Activated CD4-positive, alpha-beta T cell treated with anti-CD3 and anti-CD28 coated beads, Interleukin-2, amount 10 ng/mL, durations not matched to agents 7 days and 5 days (primary cell): ENCODE measurements around the gene KLF4. TPM values are rescaled to one million over a fixed set of nuclear protein-coding genes. Genes with fewer than 3 reads are reported as not detected.

Experiments used
- CTCF ChIA-PET: fragments of 350-600 bp; sonication (Branson Sonifier 250); formaldehyde crosslinking; loops from one replicate; lab custom pipeline; 2021; ENCODE audit warnings: antibody characterized with exemption; lab: Charles Lee
- POLR2A ChIA-PET: fragments of 350-600 bp; sonication (Branson Sonifier 250); formaldehyde crosslinking; loops from one replicate; lab custom pipeline; 2021; ENCODE audit warnings: antibody characterized with exemption; lab: Charles Lee
- DNase-seq: peaks from one replicate; pipeline ENCODE4 v3.0.0-alpha.2; 2020
- H3K27ac Mint-ChIP-seq: one replicate; pipeline ENCODE4 v1.8.0; 2021; ENCODE audit warnings: mild to moderate bottlenecking, moderate library complexity, mixed read lengths
- H3K27me3 Mint-ChIP-seq: one replicate; pipeline ENCODE4 v1.8.0; 2021; ENCODE audit warnings: mixed read lengths
- H3K36me3 Mint-ChIP-seq: one replicate; pipeline ENCODE4 v1.8.0; 2021; ENCODE audit warnings: low read depth, mixed read lengths
- H3K4me1 Mint-ChIP-seq: one replicate; pipeline ENCODE4 v1.8.0; 2021; ENCODE audit warnings: mixed read lengths
- H3K4me3 Mint-ChIP-seq: one replicate; pipeline ENCODE4 v1.8.0; 2021; ENCODE audit warnings: mild to moderate bottlenecking, moderate library complexity, mixed read lengths
- H3K9me3 Mint-ChIP-seq: one replicate; pipeline ENCODE4 v1.8.0; 2021; ENCODE audit warnings: mixed read lengths
- total RNA-seq, 2 experiments: library from RNA; stranded (reverse); gene quantifications; one replicate each; pipeline ENCODE4 v1.2.3, GENCODE V29; 2021

The KLF4 gene
- total RNA-seq = under 1 TPM; 0.25 to 0.42 TPM

DNA sequence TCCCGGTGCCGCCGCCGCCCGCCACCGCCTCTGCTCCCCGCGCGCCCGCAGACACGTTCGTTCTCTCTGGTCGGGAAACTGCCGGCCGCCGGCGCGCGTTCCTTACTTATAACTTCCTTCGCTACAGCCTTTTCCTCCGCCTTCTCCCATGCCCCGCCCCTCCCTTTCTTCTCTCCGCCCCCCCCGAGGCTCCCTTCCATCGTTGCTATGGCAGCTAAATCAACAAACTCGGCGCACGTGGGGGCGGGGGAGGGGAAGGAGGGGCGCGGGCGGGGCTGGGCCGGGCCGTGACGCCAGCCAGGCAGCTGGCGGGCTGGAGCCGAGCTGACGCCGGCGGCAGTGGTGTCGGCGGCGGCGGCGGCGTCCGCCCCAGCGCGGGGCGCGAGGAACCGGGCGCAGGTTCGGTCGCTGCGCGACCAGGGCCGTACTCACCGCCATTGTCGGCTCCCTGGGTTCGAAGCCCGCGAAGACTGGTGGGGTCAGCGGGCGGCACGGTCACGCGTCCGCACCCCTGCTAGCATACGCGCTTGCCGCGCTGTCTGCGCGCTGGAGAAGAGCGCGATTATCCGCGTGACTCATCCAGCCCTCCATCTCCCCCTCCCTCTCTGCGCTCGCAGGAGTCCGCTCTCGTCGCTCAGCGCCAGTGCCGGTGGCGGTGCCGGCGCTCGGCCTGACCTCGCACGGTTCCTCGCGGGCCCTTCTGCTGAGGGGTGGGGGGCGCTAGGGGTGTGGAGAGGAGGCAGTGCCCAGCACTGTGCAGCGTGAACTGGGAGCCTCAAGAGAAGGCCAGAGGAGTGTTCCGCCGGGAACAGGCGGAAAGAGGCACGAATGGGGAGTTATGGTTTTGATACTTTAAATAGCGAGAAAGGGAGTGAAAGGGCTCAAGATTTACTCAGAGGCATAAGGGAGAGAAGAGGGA is at the start of gene KLF4:
Gene KLF4, minus strand, starts transcription at position 83 of the 919 bp plus-strand sequence. CDS start 597 bp downstream, outside the sequence.
- H3K4me1 Mint-ChIP-seq = peaks cover 18% of the 10 kb centered on the region
- POLR2A ChIA-PET = no interaction called here
- peak within 1 kb of the TSS; percentile 51 for H3K4me3 Mint-ChIP-seq
- DNase-seq = peak; percentile 72
- no peaks in the 10 kb centered on the region for H3K36me3 Mint-ChIP-seq
- CTCF ChIA-PET = no interaction called here
- H3K27me3 Mint-ChIP-seq = peaks cover 62% of the 10 kb centered on the region
- H3K27ac Mint-ChIP-seq = peak within 1 kb of the TSS; percentile 33
- H3K9me3 Mint-ChIP-seq = no peaks in the 10 kb centered on the region

DNA sequence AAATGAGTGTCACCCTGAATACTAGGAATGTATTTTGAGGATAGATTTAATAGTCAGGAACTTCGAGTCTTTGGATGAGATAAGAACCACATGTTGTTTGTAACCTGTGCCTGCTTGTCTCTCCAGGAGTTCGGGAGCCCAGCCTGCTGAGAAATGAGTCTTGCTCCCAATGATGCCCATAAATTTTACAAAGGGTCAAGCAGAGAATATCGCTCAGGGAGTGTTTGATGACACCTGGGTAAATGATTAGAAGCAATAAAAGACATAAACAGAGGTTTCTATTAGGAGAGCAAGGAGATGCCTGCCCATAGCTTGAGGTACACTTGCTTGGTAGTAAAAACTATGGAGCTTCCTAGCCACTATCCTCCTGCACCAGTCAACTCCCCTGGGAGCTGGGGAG is 46.9 kb upstream of the KLF4 start:
- Mint-ChIP-seq H3K4me1 (no peaks in the 10 kb centered on the region), H3K27ac (no peak overlapping the region), H3K4me3 (no peak overlapping the region), H3K36me3 (no peaks in the 10 kb centered on the region), H3K27me3 (no peaks in the 10 kb centered on the region), H3K9me3 (no peaks in the 10 kb centered on the region)
- CTCF ChIA-PET = no interaction called here
- POLR2A ChIA-PET = no interaction called here
- DNase-seq = no peak

DNA sequence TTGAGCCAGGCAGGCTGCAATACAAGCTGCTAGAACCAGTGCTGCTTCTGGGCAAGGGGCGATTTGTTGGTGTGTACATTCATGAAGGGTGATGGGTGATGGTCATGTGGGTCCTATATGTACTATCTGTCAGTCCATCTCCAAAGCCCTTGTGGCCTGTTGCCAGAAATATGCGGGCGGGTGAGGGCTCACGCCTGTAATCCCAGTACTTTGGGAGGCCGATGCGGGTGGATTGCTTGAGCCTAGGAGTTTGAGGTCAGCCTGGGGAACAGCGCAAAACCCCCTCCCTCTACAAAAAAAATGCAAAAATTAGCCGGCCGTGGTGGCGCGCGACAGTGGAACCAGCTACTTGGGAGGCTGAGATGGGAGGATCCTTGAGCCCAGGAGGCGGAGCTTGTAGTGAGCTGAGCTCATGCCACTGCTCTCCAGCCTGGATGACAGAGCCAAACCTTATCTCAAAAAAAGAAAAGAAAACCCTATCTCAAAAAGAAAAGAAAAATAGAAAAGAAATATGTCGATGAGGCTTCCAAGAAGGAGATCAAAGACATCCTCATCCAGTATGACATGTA is 45.0 kb upstream of the KLF4 start:
- Mint-ChIP-seq H3K36me3 (no peaks in the 10 kb centered on the region), H3K9me3 (no peaks in the 10 kb centered on the region), H3K4me1 (no peaks in the 10 kb centered on the region), H3K27ac (no peak overlapping the region), H3K4me3 (no peak overlapping the region), H3K27me3 (no peaks in the 10 kb centered on the region)
- DNase-seq = no peak
- ChIA-PET CTCF (interaction anchor here (0.6 kb wide), 1 partner anchor 16 kb away, joined by 5 read pairs; no protein-coding TSS in a partner anchor), POLR2A (no interaction called here)

DNA sequence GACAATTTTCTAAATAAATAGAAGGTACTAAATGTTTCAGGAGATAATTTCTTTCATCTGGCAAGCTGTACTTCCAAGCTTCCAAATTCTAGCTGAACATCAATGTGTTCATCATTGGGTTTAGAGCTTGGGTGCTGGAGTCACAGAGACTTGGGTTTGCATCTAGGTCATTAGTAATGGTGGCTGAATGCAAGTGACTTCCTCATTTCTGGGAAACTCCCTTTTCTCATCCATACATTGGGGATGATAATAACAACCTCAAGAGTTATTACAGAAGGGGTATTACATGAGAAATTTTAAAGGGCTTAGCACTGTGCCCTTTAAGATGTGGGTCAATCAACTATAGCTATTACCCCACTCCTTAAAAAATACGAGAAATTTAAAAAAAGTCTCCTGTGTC is 41.1 kb upstream of the KLF4 start:
- Mint-ChIP-seq H3K9me3 (no peaks in the 10 kb centered on the region), H3K27me3 (no peaks in the 10 kb centered on the region), H3K27ac (no peak overlapping the region), H3K4me1 (no peaks in the 10 kb centered on the region), H3K36me3 (no peaks in the 10 kb centered on the region), H3K4me3 (no peak overlapping the region)
- no peak for DNase-seq
- CTCF ChIA-PET = interaction anchor here (0.7 kb wide), 1 partner anchor 1219 kb away, joined by 3 read pairs; no protein-coding TSS in a partner anchor
- POLR2A ChIA-PET = no interaction called here

DNA sequence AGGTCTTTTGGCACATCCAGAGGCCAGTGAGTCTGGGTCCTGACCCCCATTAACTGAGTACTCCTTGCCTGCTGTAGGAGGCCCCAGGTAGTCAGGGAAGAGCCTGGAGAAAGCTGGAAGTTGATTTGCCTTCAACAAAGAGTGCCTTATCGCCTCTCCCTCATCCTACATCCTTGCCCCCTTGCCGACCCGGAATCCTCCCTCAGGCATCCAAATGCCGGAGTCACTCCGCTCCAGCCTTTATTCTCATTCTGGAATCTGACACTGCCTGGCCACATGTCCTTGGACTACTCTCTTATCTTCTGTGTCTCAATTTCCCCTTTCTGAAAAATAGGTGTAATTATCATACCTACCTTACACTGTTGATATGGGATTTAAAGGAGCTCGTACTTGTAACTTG is 39.1 kb upstream of the KLF4 start:
- H3K27me3 Mint-ChIP-seq = no peaks in the 10 kb centered on the region
- ChIA-PET CTCF (no interaction called here), POLR2A (no interaction called here)
- H3K27ac Mint-ChIP-seq = no peak overlapping the region
- H3K4me3 Mint-ChIP-seq = no peak overlapping the region
- H3K9me3 Mint-ChIP-seq = no peaks in the 10 kb centered on the region
- no peaks in the 10 kb centered on the region for H3K36me3 Mint-ChIP-seq
- no peaks in the 10 kb centered on the region for H3K4me1 Mint-ChIP-seq
- no peak for DNase-seq

DNA sequence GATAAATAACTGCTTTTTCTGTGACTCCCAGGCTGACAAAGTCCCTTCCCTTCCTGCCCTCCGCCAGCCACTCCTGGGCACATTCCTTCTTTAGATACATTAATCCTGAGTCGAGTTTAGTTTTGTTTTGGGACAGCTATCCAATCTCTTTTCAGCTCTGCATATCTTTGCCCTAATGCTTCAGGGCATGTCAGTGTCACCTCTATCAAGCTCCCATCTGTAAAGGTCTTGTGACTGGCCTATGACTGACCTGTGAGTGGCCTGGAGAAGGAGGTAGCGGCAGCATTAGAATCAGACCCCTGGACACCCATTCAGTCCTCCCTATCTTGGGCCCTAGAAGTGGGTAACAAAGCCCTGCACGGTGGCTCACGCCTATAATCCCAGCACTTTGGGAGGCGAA is 34.0 kb upstream of the KLF4 start:
- DNase-seq = no peak
- H3K4me3 Mint-ChIP-seq = no peak overlapping the region
- CTCF ChIA-PET = no interaction called here
- H3K4me1 Mint-ChIP-seq = no peaks in the 10 kb centered on the region
- no peaks in the 10 kb centered on the region for H3K27me3 Mint-ChIP-seq
- POLR2A ChIA-PET = no interaction called here
- H3K27ac Mint-ChIP-seq = no peak overlapping the region
- H3K9me3 Mint-ChIP-seq = no peaks in the 10 kb centered on the region
- H3K36me3 Mint-ChIP-seq = no peaks in the 10 kb centered on the region

DNA sequence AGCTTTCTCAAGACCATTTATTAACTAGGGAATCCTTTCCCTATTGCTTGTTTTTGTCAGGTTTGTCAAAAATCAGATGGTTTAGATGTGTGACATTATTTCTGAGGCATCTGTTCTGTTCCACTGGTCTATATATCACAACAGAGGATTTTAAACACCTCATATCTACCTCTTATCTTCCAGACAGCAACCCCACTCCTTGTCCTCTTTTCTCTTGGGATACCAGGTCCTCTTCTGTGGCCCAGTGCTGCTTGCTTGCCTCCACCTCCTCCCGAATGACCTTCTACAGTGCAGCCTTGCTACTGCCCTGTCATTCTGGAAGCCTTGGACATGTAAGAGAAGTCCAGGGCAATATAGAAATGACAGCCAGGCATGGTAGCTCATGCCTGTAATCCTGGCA is 30.6 kb upstream of the KLF4 start:
- no peak overlapping the region for H3K4me3 Mint-ChIP-seq
- H3K4me1 Mint-ChIP-seq = no peaks in the 10 kb centered on the region
- H3K27ac Mint-ChIP-seq = no peak overlapping the region
- CTCF ChIA-PET = no interaction called here
- no peak for DNase-seq
- H3K9me3 Mint-ChIP-seq = no peaks in the 10 kb centered on the region
- H3K27me3 Mint-ChIP-seq = no peaks in the 10 kb centered on the region
- POLR2A ChIA-PET = no interaction called here
- no peaks in the 10 kb centered on the region for H3K36me3 Mint-ChIP-seq

DNA sequence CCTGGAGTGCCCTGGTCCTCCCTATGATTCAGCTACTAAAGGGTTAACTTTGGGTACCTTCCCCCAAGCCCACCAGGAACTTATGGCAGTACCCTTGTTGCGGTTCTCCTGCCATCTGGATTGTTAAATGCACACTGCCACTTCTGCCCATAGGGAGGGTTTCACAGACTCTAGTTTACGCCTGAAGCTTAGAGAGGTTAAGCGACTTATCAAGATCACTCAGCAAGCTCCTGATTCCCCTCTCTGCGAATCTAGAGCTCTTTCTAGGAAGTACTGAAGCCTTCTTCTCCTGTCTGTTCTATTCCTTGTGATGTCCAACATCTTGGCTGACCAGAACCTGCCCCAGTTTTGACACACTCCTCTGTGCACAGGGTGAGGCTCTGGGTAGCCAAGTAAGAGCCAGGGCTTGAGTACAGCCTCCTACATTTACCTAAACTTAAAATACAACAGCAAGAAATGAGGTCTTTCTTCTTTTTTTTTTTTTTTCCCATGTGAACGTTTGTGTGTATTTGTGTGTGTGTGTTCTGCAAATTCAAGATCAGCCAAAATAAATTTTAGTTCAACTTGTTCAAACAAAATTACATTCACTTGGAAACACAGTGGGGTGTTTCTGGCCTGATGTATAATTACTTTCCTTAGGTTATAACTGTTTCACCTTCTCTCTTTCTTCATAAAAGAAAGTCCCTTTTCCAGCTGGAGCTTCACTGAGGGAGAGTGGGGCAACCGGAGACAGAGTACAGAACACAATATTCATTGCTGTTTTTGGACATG is 28.7 kb upstream of the KLF4 start:
- no peaks in the 10 kb centered on the region for H3K9me3 Mint-ChIP-seq
- POLR2A ChIA-PET = no interaction called here
- no peaks in the 10 kb centered on the region for H3K4me1 Mint-ChIP-seq
- no peaks in the 10 kb centered on the region for H3K36me3 Mint-ChIP-seq
- CTCF ChIA-PET = no interaction called here
- DNase-seq = no peak
- H3K27me3 Mint-ChIP-seq = no peaks in the 10 kb centered on the region
- no peak overlapping the region for H3K4me3 Mint-ChIP-seq
- no peak overlapping the region for H3K27ac Mint-ChIP-seq

DNA sequence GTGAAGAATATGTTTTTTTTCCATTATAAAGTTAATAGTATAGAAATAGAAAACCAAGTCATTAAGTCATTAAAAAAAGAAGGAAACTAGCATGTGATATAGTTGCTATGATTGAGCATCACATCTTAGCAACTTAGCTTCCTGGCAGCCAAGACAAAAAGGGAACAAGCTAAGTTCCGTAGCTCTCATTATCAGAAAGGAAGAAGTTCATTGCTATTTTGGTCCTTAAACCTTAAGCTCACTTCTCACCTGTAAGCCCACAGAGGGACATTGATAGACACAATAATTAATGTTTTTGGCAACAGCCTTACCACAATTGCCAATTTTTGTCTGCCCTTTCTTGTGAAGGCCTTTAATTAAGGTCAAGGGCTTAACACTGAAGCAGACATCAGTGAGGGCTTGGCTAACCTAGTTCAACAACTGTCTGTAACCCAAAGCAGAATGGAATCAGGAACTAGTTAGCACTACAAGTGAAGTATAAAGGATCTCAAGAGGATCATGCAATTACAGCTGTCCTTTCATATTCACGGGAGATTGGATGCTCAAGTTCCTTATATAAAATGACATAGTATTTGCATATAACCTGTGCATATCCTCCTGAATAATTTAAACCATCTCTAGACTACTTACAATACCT is 24.0 kb upstream of the KLF4 start:
- H3K9me3 Mint-ChIP-seq = no peaks in the 10 kb centered on the region
- DNase-seq = no peak
- H3K4me3 Mint-ChIP-seq = no peak overlapping the region
- H3K36me3 Mint-ChIP-seq = no peaks in the 10 kb centered on the region
- CTCF ChIA-PET = no interaction called here
- POLR2A ChIA-PET = no interaction called here
- H3K27ac Mint-ChIP-seq = no peak overlapping the region
- no peaks in the 10 kb centered on the region for H3K27me3 Mint-ChIP-seq
- H3K4me1 Mint-ChIP-seq = no peaks in the 10 kb centered on the region

DNA sequence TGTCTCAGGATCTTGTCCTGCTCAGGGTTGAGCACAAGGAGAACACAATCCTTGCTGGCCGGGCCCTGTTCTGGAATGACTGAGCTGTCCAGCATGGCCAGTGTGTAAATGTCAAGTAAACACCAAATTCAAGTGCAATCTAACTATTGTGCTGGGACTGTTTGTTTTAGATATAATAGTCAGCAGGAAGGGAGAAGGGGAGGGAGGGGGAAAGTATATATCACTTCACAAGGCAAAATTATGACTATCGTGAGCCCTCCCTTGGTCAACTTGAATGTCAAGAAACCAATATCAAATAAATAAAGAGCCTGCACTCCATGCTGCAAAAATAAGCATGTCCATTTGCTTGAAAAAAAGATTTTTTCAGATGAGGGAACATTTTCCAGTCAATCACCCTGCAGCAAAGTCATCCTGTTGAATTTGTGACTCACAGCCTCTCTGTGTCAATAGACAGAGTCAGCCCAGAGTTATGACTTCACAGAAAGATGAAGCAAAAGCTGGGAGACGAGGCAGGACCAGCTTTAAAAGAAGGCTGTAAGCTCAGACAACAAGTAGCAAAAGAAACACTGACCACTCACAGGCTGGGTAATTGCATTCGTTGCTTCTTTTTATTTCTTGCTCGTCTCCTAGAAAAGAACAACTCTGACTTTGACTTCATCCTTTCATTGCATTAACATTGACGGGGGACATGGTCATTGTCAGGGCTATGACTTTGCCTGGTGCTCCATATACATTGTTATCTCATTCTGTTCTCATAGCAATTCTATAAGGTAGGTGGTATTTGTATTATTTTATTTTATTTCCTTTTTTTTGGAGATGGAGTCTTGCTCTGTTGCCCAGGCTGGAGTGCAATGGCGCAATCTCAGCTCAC is 15.3 kb upstream of the KLF4 start:
- H3K27me3 Mint-ChIP-seq = no peaks in the 10 kb centered on the region
- POLR2A ChIA-PET = no interaction called here

DNA sequence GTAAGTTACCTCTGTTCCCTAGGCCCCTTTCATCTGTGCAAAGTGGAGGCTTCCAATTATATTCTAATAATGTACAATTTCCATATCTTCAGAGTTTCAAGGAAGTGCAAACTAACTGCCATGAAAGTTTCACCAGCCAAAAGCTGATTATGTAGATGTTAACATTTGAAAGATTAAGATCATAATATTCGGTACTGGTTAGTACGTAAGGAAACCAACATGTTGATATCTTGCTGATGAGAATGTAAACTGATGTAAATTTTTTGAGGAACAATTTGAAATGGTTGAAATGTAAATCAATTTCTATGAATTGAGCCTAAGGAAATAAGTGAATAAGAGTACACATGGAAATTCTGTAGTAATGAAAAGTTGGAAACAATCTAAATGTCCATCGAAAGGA is 12.9 kb upstream of the KLF4 start:
- no peak overlapping the region for H3K4me3 Mint-ChIP-seq
- H3K27ac Mint-ChIP-seq = no peak overlapping the region
- no peaks in the 10 kb centered on the region for H3K9me3 Mint-ChIP-seq
- H3K27me3 Mint-ChIP-seq = peaks cover 2% of the 10 kb centered on the region
- H3K36me3 Mint-ChIP-seq = no peaks in the 10 kb centered on the region
- POLR2A ChIA-PET = no interaction called here
- no peaks in the 10 kb centered on the region for H3K4me1 Mint-ChIP-seq
- CTCF ChIA-PET = no interaction called here
- DNase-seq = no peak

More for the DNA sequence above, 15.3 kb upstream of the KLF4 start:
- H3K36me3 Mint-ChIP-seq = no peaks in the 10 kb centered on the region
- CTCF ChIA-PET = no interaction called here
- H3K4me1 Mint-ChIP-seq = no peaks in the 10 kb centered on the region
- no peak overlapping the region for H3K4me3 Mint-ChIP-seq
- no peak overlapping the region for H3K27ac Mint-ChIP-seq
- DNase-seq = no peak
- no peaks in the 10 kb centered on the region for H3K9me3 Mint-ChIP-seq
